ENCODE results near the gene TAB3. TPM values are rescaled to one million over a fixed set of nuclear protein-coding genes. Genes with fewer than 3 reads are reported as not detected.

TAB3 gene
- total and polyA plus RNA-seq, 2 of the 4 experiments (the other 2 are of a cell fraction) = 4.7 to 6.4 TPM

- TF ChIP-seq ELK1 (IDR thresholded peaks at IDR 0.05; ENCODE audit: borderline replicate concordance, low read depth, low read length) (no peak), RCOR1 (IDR thresholded peaks at IDR 0.05; ENCODE audit: insufficient replicate concordance, low read length) (no peak), SMC3 (IDR thresholded peaks at IDR 0.05; ENCODE audit: low read depth, low read length) (no peak), NFE2L2 (IDR thresholded peaks at IDR 0.05; ENCODE audit: low read depth, low read length) (no peak), RAD21 (IDR thresholded peaks at IDR 0.05; ENCODE audit: low read length) (no peak), RFX5 (IDR thresholded peaks at IDR 0.05; ENCODE audit: low read depth, low read length) (no peak), CEBPB (IDR thresholded peaks at IDR 0.05; ENCODE audit: low read depth, low read length) (no peak), MXI1 (IDR thresholded peaks at IDR 0.05; ENCODE audit: borderline replicate concordance, low read depth, low read length) (no peak), POLR2A (IDR thresholded peaks at IDR 0.05; ENCODE audit: low read depth, low read length) (no peak)
- no peak overlapping the region for H4K5ac ChIP-seq (ENCODE audit: low read depth, low read length)
- WGBS, 2 experiments (ENCODE audit: extremely low coverage in 2 of 2, insufficient read length in 1 of 2) = no CpG with 5 or more reads among the region's 4 CpGs
- no peak overlapping the region for H2AFZ ChIP-seq (replicated peaks; ENCODE audit: low read length, poor library complexity)
- H2BK20ac ChIP-seq (ENCODE audit: low read depth, low read length) = no peak overlapping the region
- H2AK5ac ChIP-seq (ENCODE audit: low read depth, low read length) = no peak overlapping the region
- no peak overlapping the region for H4K91ac ChIP-seq (ENCODE audit: insufficient read depth, low read depth, low read length)
- no peak overlapping the region for H3K9ac ChIP-seq (ENCODE audit: low read depth, low read length)
- no peak overlapping the region for H3K23ac ChIP-seq (ENCODE audit: low read depth, low read length)
- no peak overlapping the region for H2BK5ac ChIP-seq (ENCODE audit: low read depth, low read length, poor library complexity, severe bottlenecking)
- peaks cover 7% of the 10 kb centered on the region; the same call in 1 of the 2 replicates for H3K36me3 ChIP-seq (ENCODE audit: control insufficient read depth, insufficient read depth, low read length)
- H3K4me3 ChIP-seq (ENCODE audit: insufficient read depth, low read depth, low read length) = no peak overlapping the region
- H3K9me3 ChIP-seq (ENCODE audit: control insufficient read depth, insufficient read depth, low read length) = no peaks in the 10 kb centered on the region
- DNase-seq (no peak), ATAC-seq (ENCODE audit: low read depth) (no peak)
- no peaks in the 10 kb centered on the region for H3K27me3 ChIP-seq (ENCODE audit: control insufficient read depth, insufficient read depth, low read length)
- POLR2A ChIA-PET (ENCODE audit: unreplicated experiment) = interaction anchor here (0.7 kb wide), 1 partner anchor 31 kb away, joined by 13 read pairs; no protein-coding TSS in a partner anchor
- no peak overlapping the region for H3K4ac ChIP-seq (ENCODE audit: low read depth, low read length)
- H2AK9ac ChIP-seq (replicated peaks; ENCODE audit: low read depth, low read length, poor library complexity) = no peak overlapping the region
- H3K4me2 ChIP-seq (ENCODE audit: low read depth, low read length) = no peak overlapping the region
- no peak overlapping the region for H3K27ac ChIP-seq (ENCODE audit: insufficient read depth, low read length)
- no peaks in the 10 kb centered on the region for H3K79me1 ChIP-seq (ENCODE audit: low read depth in 1 of 2, low read length in 2 of 2)
- no peak overlapping the region for H3K14ac ChIP-seq (replicated peaks; ENCODE audit: low read depth, low read length)
- CTCF ChIA-PET = no interaction called here
- no TSS peak for BruUV-seq (replicated peaks)
- no peaks in the 10 kb centered on the region for H4K20me1 ChIP-seq (ENCODE audit: insufficient read depth, low read length)
- no peak overlapping the region for H2BK120ac ChIP-seq (ENCODE audit: low read depth, low read length)
- no peaks in the 10 kb centered on the region for H3K4me1 ChIP-seq (ENCODE audit: control insufficient read depth, insufficient read depth, low read length)
- dilution Hi-C loops (cut with HindIII; ENCODE audit: low sequenced_read_pairs, unreplicated experiment) = no loop called here
- 0 out of 2 replicates have a peak, but pooled peaks cover 2% of the 10 kb centered on the region for H3K9me1 ChIP-seq (ENCODE audit: insufficient read depth, low read length)
- intact Hi-C loops (cut with micrococcal nuclease) = no loop called here
- no peak overlapping the region for H2BK15ac ChIP-seq (ENCODE audit: low read depth, low read length)
- H3K56ac ChIP-seq (ENCODE audit: extremely low read depth, insufficient read depth, low read length) = no peak overlapping the region
- no peak overlapping the region for H3K18ac ChIP-seq (ENCODE audit: low read depth, low read length)
- H4K8ac ChIP-seq (ENCODE audit: low read depth in 2 of 2, low read length in 2 of 2) = no peak overlapping the region
- in situ Hi-C loops (cut with MboI; ENCODE audit: low sequenced_read_pairs) = no loop called here
Observed at GRCh38 chrX:30833896-30834295, 55.2 kb downstream of the TAB3 start.

Measured in IMR-90 (cell line).